Suprapubic skin (tissue), 4 donors: ENCODE data around the gene DOCK8. TPM values are rescaled to one million over a fixed set of nuclear protein-coding genes. Genes with fewer than 3 reads are reported as not detected.

Source experiments
- DNase-seq, 2 donors: peaks; one replicate each; pipeline ENCODE4 v3.0.0-alpha.2; 2019; ENCODE audit warnings: low spot score in 2 of 2
- H3K27ac ChIP-seq: fragments of 200-600 bp; sonication (generic); one replicate; pipeline ENCODE4 v1.5.1; 2019
- H3K27me3 ChIP-seq: fragments of 200-600 bp; sonication (generic); one replicate; pipeline ENCODE4 v1.5.1; 2019
- H3K36me3 ChIP-seq: fragments of 200-600 bp; sonication (generic); one replicate; pipeline ENCODE4 v1.5.1; 2019
- H3K4me1 ChIP-seq: fragments of 200-600 bp; sonication (generic); one replicate; pipeline ENCODE4 v1.5.1; 2019
- H3K4me3 ChIP-seq: fragments of 200-600 bp; sonication (generic); one replicate; pipeline ENCODE4 v1.5.1; 2019; ENCODE audit warnings: mild to moderate bottlenecking
- H3K9me3 ChIP-seq: fragments of 200-600 bp; sonication (generic); one replicate; pipeline ENCODE4 v1.5.1; 2019
- CTCF ChIP-seq, 2 donors: fragments of 200-600 bp in 1 of 2; fragments of 450-650 bp in 1 of 2; sonication (generic) in 1 of 2; IDR thresholded peaks; one replicate each; pipeline ENCODE4 v1.5.1; 2016 to 2019; ENCODE audit warnings: antibody characterized with exemption in 2 of 2, mild to moderate bottlenecking in 1 of 2, moderate library complexity in 1 of 2
- EP300 ChIP-seq: sonication (generic); formaldehyde crosslinking; IDR thresholded peaks from one replicate; pipeline ENCODE4 v1.6.1; 2017; ENCODE audit warnings: antibody characterized with exemption
- POLR2A ChIP-seq, 2 donors: fragments of 450-650 bp; IDR thresholded peaks; one replicate each; pipeline ENCODE4 v1.6.1; 2017; ENCODE audit warnings: antibody characterized with exemption in 2 of 2, mild to moderate bottlenecking in 2 of 2, moderate library complexity in 2 of 2
- POLR2AphosphoS5 ChIP-seq, 3 donors: sonication (generic); formaldehyde crosslinking; IDR thresholded peaks; one replicate each; pipeline ENCODE4 v1.6.1; 2017; ENCODE audit warnings: antibody characterized with exemption in 3 of 3
- WGBS: methylation state at CpG from one replicate; pipeline ENCODE4 v1.1.5; 2018; 5-methylcytosine and 5-hydroxymethylcytosine counted together
- total RNA-seq, 4 donors: library from RNA; depleted of rRNA; stranded (reverse); fragments of >200 nt; gene quantifications; one replicate each; pipeline ENCODE4 v1.1.0, GENCODE V29; 2016

Gene DOCK8
- total RNA-seq, 4 donors from 2014 or later = 4.1 to 13.3 (median 10.3) TPM

- WGBS = 81% methylated on average over 5 of the region's 5 CpGs
- H3K4me3 ChIP-seq = no peak overlapping the region
- H3K9me3 ChIP-seq = no peaks in the 10 kb centered on the region
- no peaks in the 10 kb centered on the region for H3K27me3 ChIP-seq
- H3K27ac ChIP-seq = no peak overlapping the region
- no peaks in the 10 kb centered on the region for H3K36me3 ChIP-seq
- H3K4me1 ChIP-seq = peaks cover 3% of the 10 kb centered on the region
- DNase-seq = no peak
- TF ChIP-seq CTCF (IDR thresholded peaks at IDR 0.05) = no peak
- TF ChIP-seq POLR2A (IDR thresholded peaks at IDR 0.05) = no peak
- TF ChIP-seq POLR2AphosphoS5 (IDR thresholded peaks at IDR 0.05) = no peak
- TF ChIP-seq EP300 = no peak
These were observed 88.8 kb downstream of the DOCK8 start for GRCh38 chr9:303502-303901.

GRCh38 chr9:304106-304505, 89.4 kb downstream of the DOCK8 start:
- peaks cover 3% of the 10 kb centered on the region for H3K4me1 ChIP-seq
- H3K36me3 ChIP-seq = no peaks in the 10 kb centered on the region
- H3K9me3 ChIP-seq = no peaks in the 10 kb centered on the region
- peak overlapping the region; percentile 52 for H3K27ac ChIP-seq
- no peaks in the 10 kb centered on the region for H3K27me3 ChIP-seq
- no peak for TF ChIP-seq POLR2A (IDR thresholded peaks at IDR 0.05)
- no peak for TF ChIP-seq CTCF (IDR thresholded peaks at IDR 0.05)
- TF ChIP-seq EP300 = no peak
- TF ChIP-seq POLR2AphosphoS5 (IDR thresholded peaks at IDR 0.05) = no peak
- no peak for DNase-seq
- peak overlapping the region; percentile 20 for H3K4me3 ChIP-seq
- 35% methylated on average over 4 of the region's 4 CpGs for WGBS

GRCh38 chr9:304519-305185, 90.0 kb downstream of the DOCK8 start:
- no peaks in the 10 kb centered on the region for H3K27me3 ChIP-seq
- no peak for TF ChIP-seq EP300
- TF ChIP-seq POLR2AphosphoS5 (IDR thresholded peaks at IDR 0.05) = no peak
- no peak for TF ChIP-seq CTCF (IDR thresholded peaks at IDR 0.05)
- no peak for TF ChIP-seq POLR2A (IDR thresholded peaks at IDR 0.05)
- 26% methylated on average over 10 of the region's 10 CpGs for WGBS
- DNase-seq = no peak
- H3K36me3 ChIP-seq = no peaks in the 10 kb centered on the region
- peak overlapping the region; percentile 52 for H3K27ac ChIP-seq
- H3K4me3 ChIP-seq = peak overlapping the region; percentile 20
- no peaks in the 10 kb centered on the region for H3K9me3 ChIP-seq
- peaks cover 3% of the 10 kb centered on the region for H3K4me1 ChIP-seq

- H3K27ac ChIP-seq = no peak overlapping the region
- no peaks in the 10 kb centered on the region for H3K36me3 ChIP-seq
- DNase-seq = no peak
- 87% methylated on average over 7 of the region's 7 CpGs for WGBS
- H3K4me1 ChIP-seq = peaks cover 3% of the 10 kb centered on the region
- TF ChIP-seq POLR2A (IDR thresholded peaks at IDR 0.05) (no peak), CTCF (IDR thresholded peaks at IDR 0.05) (no peak), EP300 (no peak), POLR2AphosphoS5 (IDR thresholded peaks at IDR 0.05) (no peak)
- H3K27me3 ChIP-seq = no peaks in the 10 kb centered on the region
- no peak overlapping the region for H3K4me3 ChIP-seq
- no peaks in the 10 kb centered on the region for H3K9me3 ChIP-seq
These were observed 92.2 kb downstream of the DOCK8 start for GRCh38 chr9:306907-307306.

- WGBS = 92% methylated on average over 14 of the region's 14 CpGs
- TF ChIP-seq POLR2A (IDR thresholded peaks at IDR 0.05) (no peak), EP300 (no peak), POLR2AphosphoS5 (IDR thresholded peaks at IDR 0.05) (no peak), CTCF (IDR thresholded peaks at IDR 0.05) (no peak)
These were observed 97.2 kb downstream of the DOCK8 start for GRCh38 chr9:311841-312240.

More at GRCh38 chr9:311841-312240, 97.2 kb downstream of the DOCK8 start:
- H3K27me3 ChIP-seq = no peaks in the 10 kb centered on the region
- no peak overlapping the region for H3K27ac ChIP-seq
- H3K4me3 ChIP-seq = no peak overlapping the region
- H3K36me3 ChIP-seq = peaks cover 4% of the 10 kb centered on the region
- H3K4me1 ChIP-seq = no peaks in the 10 kb centered on the region
- H3K9me3 ChIP-seq = no peaks in the 10 kb centered on the region
- no peak for DNase-seq
